DOHH2 (cell line): Measurements from ENCODE around the gene GLP2R.

Source experiments
- H3F3A ChIP-seq: fragments of 200-600 bp; sonication (generic), shearing (Covaris generic); 2 replicates; pipeline ENCODE4 v1.6.0; 2016; ENCODE audit warnings: antibody characterized with exemption, mild to moderate bottlenecking; ENCODE audit not compliant: control insufficient read depth, insufficient read depth
- H3K27ac ChIP-seq: fragments of 200-600 bp; sonication (generic); 2 replicates; pipeline ENCODE4 v1.5.1; 2014; ENCODE audit warnings: low read depth, mild to moderate bottlenecking, low read length, moderate library complexity
- H3K27me3 ChIP-seq: fragments of 200-600 bp; sonication (generic); 2 replicates; pipeline ENCODE4 v1.6.1; 2014; ENCODE audit warnings: mild to moderate bottlenecking, low read length, mixed read lengths; ENCODE audit not compliant: control insufficient read depth
- H3K36me3 ChIP-seq: fragments of 200-600 bp; sonication (generic); 2 replicates; pipeline ENCODE4 v1.6.1; 2014; ENCODE audit warnings: mild to moderate bottlenecking, low read length, moderate library complexity, mixed read lengths; ENCODE audit not compliant: control insufficient read depth
- H3K4me1 ChIP-seq: fragments of 200-600 bp; sonication (generic); 2 replicates; pipeline ENCODE4 v1.6.1; 2014; ENCODE audit warnings: mild to moderate bottlenecking, low read length, mixed read lengths; ENCODE audit not compliant: control insufficient read depth
- H3K4me2 ChIP-seq: fragments of 200-600 bp; sonication (generic); 2 replicates; pipeline ENCODE4 v1.6.0; 2014; ENCODE audit warnings: mild to moderate bottlenecking, low read length, moderate library complexity
- H3K4me3 ChIP-seq: fragments of 200-600 bp; sonication (generic); 2 replicates; pipeline ENCODE4 v1.5.1; 2014; ENCODE audit warnings: mild to moderate bottlenecking, low read length, mixed read lengths
- H3K79me2 ChIP-seq: fragments of 200-600 bp; sonication (generic); 2 replicates; pipeline ENCODE4 v1.6.1; 2014; ENCODE audit warnings: mild to moderate bottlenecking, low read length, mixed read lengths; ENCODE audit not compliant: control insufficient read depth
- H3K9me2 ChIP-seq: fragments of 200-600 bp; sonication (generic); replicated peaks from 2 replicates; pipeline ENCODE4 v1.6.1; 2014; ENCODE audit warnings: mild to moderate bottlenecking, low read length, mixed read lengths; ENCODE audit not compliant: control insufficient read depth
- H3K9me3 ChIP-seq: fragments of 200-600 bp; sonication (generic); 2 replicates; pipeline ENCODE4 v1.6.1; 2014; ENCODE audit warnings: antibody characterized with exemption, low read length, mixed read lengths; ENCODE audit not compliant: control insufficient read depth, insufficient read depth
- H4K20me1 ChIP-seq: fragments of 200-600 bp; sonication (generic); 2 replicates; pipeline ENCODE4 v1.6.0; 2014; ENCODE audit warnings: low read depth, mild to moderate bottlenecking, antibody characterized with exemption, low read length, moderate library complexity; ENCODE audit not compliant: control insufficient read depth, insufficient read depth
- CTCF ChIP-seq: fragments of 200-600 bp; sonication (generic); IDR thresholded peaks from one replicate; pipeline ENCODE4 v1.5.1; 2014; ENCODE audit warnings: antibody characterized with exemption, mild to moderate bottlenecking, low read depth, low read length; ENCODE audit not compliant: poor library complexity, severe bottlenecking
- EZH2phosphoT487 ChIP-seq: fragments of 200-600 bp; sonication (generic); IDR thresholded peaks from 2 replicates; pipeline ENCODE4 v1.6.1; 2017; ENCODE audit warnings: borderline replicate concordance, mild to moderate bottlenecking, antibody characterized with exemption, low read length, moderate library complexity, mixed read lengths

Gene GLP2R

GRCh38 chr17:9798724-9799123 lies 27.0 kb upstream of the GLP2R start:
- Histone ChIP-seq H3K36me3 (no peaks in the 10 kb centered on the region), H3F3A (no peaks in the 10 kb centered on the region), H3K9me2 (no peaks in the 10 kb centered on the region), H3K9me3 (no peaks in the 10 kb centered on the region), H4K20me1 (no peaks in the 10 kb centered on the region), H3K27ac (no peak overlapping the region), H3K4me2 (no peak overlapping the region), H3K4me1 (no peaks in the 10 kb centered on the region), H3K4me3 (no peak overlapping the region), H3K79me2 (no peaks in the 10 kb centered on the region), H3K27me3 (no peaks in the 10 kb centered on the region)
- no peak for TF ChIP-seq CTCF
- TF ChIP-seq EZH2phosphoT487: no peak

GRCh38 chr17:9801505-9801904 lies 24.2 kb upstream of the GLP2R start:
- H3K9me3 ChIP-seq: no peaks in the 10 kb centered on the region
- H3K79me2 ChIP-seq: no peaks in the 10 kb centered on the region
- no peaks in the 10 kb centered on the region for H3K36me3 ChIP-seq
- H3K4me1 ChIP-seq: no peaks in the 10 kb centered on the region
- H3K27me3 ChIP-seq: no peaks in the 10 kb centered on the region
- no peak overlapping the region for H3K27ac ChIP-seq
- no peaks in the 10 kb centered on the region for H4K20me1 ChIP-seq
- no peak for TF ChIP-seq EZH2phosphoT487
- TF ChIP-seq CTCF: no peak
- H3K4me2 ChIP-seq: no peak overlapping the region
- no peak overlapping the region for H3K4me3 ChIP-seq
- no peaks in the 10 kb centered on the region for H3F3A ChIP-seq
- H3K9me2 ChIP-seq: no peaks in the 10 kb centered on the region

GRCh38 chr17:9802294-9802693 lies 23.4 kb upstream of the GLP2R start:
- no peaks in the 10 kb centered on the region for H3K36me3 ChIP-seq
- no peaks in the 10 kb centered on the region for H4K20me1 ChIP-seq
- no peaks in the 10 kb centered on the region for H3K27me3 ChIP-seq
- no peaks in the 10 kb centered on the region for H3F3A ChIP-seq
- no peaks in the 10 kb centered on the region for H3K9me2 ChIP-seq
- H3K27ac ChIP-seq: no peak overlapping the region
- no peaks in the 10 kb centered on the region for H3K9me3 ChIP-seq
- TF ChIP-seq EZH2phosphoT487 (no peak), CTCF (no peak)
- H3K4me3 ChIP-seq: no peak overlapping the region
- no peak overlapping the region for H3K4me2 ChIP-seq
- H3K79me2 ChIP-seq: no peaks in the 10 kb centered on the region
- H3K4me1 ChIP-seq: no peaks in the 10 kb centered on the region

- H3K36me3 ChIP-seq: no peaks in the 10 kb centered on the region
- no peak overlapping the region for H3K4me3 ChIP-seq
- no peaks in the 10 kb centered on the region for H3K4me1 ChIP-seq
- H3F3A ChIP-seq: no peaks in the 10 kb centered on the region
- H3K27ac ChIP-seq: no peak overlapping the region
- H4K20me1 ChIP-seq: no peaks in the 10 kb centered on the region
- no peaks in the 10 kb centered on the region for H3K9me2 ChIP-seq
- H3K27me3 ChIP-seq: no peaks in the 10 kb centered on the region
- H3K79me2 ChIP-seq: no peaks in the 10 kb centered on the region
- H3K9me3 ChIP-seq: no peaks in the 10 kb centered on the region
- TF ChIP-seq CTCF (no peak), EZH2phosphoT487 (no peak)
- no peak overlapping the region for H3K4me2 ChIP-seq
These were observed 23.0 kb upstream of the GLP2R start for GRCh38 chr17:9802697-9803096.
